LNCaP clone FGC (cell line): ENCODE data around the gene WSB2.

ENCODE experiments used
- DNase-seq: peaks from one replicate; pipeline ENCODE4 v3.0.0-alpha.2; 2011; ENCODE audit warnings: low read depth
- H3K4me3 ChIP-seq: 2 replicates; pipeline ENCODE4 v1.5.1; 2011; ENCODE audit warnings: mild to moderate bottlenecking, low read depth, low read length, control low read depth
- TF ChIP-seq, protein P1 (sequence below): IDR thresholded peaks from 2 replicates; pipeline ENCODE4 v1.5.1; 2012; ENCODE audit warnings: mild to moderate bottlenecking; ENCODE audit not compliant: control insufficient read depth, insufficient read depth; ENCODE audit errors: extremely low read depth

WSB2 gene

DNA sequence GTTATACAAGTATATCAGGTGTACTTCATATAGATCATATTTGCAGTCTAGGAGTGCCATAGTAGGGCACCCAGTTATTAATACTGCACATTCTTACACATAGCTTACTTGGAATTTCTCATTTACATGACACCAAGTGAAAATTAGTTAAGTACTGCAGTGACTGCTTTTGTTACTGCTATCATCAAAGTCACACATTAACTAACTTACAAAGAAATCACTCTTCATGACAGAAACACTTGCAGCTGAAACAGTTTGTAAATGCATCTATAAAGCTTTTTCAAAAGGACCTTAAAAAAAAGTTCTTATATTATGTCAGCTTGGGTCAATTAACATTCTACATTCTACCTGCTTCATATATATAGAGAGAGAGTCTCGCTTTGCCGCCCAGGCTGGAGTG is 62.3 kb downstream of the WSB2 start:
- H3K4me3 ChIP-seq, result no peak overlapping the region
- TF ChIP-seq, protein P1, sequence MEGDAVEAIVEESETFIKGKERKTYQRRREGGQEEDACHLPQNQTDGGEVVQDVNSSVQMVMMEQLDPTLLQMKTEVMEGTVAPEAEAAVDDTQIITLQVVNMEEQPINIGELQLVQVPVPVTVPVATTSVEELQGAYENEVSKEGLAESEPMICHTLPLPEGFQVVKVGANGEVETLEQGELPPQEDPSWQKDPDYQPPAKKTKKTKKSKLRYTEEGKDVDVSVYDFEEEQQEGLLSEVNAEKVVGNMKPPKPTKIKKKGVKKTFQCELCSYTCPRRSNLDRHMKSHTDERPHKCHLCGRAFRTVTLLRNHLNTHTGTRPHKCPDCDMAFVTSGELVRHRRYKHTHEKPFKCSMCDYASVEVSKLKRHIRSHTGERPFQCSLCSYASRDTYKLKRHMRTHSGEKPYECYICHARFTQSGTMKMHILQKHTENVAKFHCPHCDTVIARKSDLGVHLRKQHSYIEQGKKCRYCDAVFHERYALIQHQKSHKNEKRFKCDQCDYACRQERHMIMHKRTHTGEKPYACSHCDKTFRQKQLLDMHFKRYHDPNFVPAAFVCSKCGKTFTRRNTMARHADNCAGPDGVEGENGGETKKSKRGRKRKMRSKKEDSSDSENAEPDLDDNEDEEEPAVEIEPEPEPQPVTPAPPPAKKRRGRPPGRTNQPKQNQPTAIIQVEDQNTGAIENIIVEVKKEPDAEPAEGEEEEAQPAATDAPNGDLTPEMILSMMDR, result no peak
- no peak for DNase-seq

DNA sequence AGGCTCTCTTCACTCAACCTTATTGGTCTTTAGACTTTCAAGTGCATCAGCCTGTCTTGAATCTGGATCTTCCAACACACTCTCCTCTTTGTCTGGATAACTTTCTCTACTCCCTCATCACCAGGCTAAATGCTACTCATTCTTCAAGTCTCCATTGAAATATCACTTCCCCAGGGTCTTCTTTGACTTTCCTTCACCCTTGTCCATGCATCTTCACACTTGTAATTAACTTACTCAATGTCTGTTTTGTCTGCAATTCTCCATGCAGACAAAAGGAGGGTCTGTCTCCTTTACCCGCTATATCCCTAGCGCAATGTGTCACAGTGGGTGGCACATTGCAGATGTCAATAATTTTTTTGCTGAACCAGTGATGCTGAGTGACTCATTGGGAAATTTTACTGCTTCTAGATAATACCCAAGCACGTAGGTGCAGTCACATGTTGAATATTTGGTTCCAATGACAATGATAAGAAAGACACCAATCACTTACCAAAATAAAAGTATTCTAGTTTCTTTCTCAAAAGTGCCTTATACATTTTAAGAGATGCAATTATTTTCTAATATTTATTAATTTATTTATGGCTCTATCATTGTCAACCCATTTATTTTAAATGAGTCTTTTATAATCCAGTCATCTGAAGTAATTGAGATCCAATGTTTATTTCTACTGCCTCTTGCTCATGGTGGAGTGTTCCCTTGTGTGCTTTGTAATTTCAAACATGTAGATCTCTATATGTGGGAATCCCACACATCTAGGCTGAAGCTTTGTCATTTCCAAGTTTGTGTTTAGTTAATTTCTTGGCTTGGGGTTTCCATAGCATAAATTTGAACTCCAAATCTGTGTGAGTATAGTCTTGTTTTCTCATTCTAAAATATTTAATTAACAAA is 66.2 kb downstream of the WSB2 start:
- no peak overlapping the region for H3K4me3 ChIP-seq
- no peak for DNase-seq
- TF ChIP-seq, protein P1, result no peak

DNA sequence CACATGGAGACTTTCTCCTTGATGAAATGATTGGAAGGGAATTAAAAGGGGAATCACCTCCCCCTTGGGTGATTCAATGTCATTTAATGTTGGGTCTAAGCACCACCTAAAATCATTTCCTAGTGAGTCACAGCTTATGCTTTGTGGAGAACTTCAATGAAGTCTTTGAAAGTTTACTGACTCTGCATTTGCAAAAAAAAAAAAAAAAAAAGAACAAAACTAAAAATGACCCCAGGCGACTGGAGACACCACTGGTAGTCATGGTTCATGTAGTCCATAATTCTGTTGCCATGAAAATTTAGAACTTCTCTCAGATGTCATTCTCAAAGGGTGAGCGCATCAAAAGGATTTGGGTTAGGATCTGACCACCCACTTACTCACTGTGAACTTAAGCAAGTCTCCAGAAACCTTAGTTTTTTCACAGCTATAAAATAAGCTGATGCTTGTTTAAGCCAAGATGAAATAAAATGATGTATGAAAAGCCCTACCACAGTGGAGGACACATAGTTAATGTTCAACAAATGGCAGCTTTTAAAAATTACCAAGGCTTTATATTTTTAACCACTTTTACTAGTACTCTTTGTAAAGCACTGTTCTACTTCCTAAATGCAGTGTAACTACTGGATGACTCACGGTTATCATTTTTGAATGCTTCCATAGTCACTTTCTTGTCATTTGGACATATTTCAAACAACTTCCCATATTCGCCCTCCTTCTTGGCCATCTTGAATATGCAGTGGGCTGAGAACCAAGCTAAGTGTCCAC is 74.1 kb downstream of the WSB2 start:
- no peak for DNase-seq
- no peak overlapping the region for H3K4me3 ChIP-seq
- TF ChIP-seq, protein P1, result no peak

GRCh38 chr12:117985182-117985581 is 75.8 kb downstream of the WSB2 start:
- TF ChIP-seq, protein P1, result no peak
- DNase-seq, result no peak
- no peak overlapping the region for H3K4me3 ChIP-seq
